Globus pallidus (tissue), 1 donor: ENCODE results near the gene FERMT3.

ENCODE experiments used
- DNase-seq: peaks from one replicate; pipeline ENCODE4 v3.0.0-alpha.2; 2015; ENCODE audit warnings: low spot score

The FERMT3 gene

GRCh38 chr11:64220798-64221197, 14.3 kb downstream of the FERMT3 start:
- no peak for DNase-seq

- DNase-seq = no peak
These were observed 16.1 kb downstream of the FERMT3 start for GRCh38 chr11:64222651-64223000.

- no peak for DNase-seq
These were observed 16.6 kb downstream of the FERMT3 start for GRCh38 chr11:64223001-64223651.

- no peak for DNase-seq
These were observed 17.8 kb downstream of the FERMT3 start for GRCh38 chr11:64224151-64224890.

- DNase-seq = no peak
These were observed 18.5 kb downstream of the FERMT3 start for GRCh38 chr11:64224891-64225607.

- DNase-seq = peak; percentile 82
These were observed 19.3 kb downstream of the FERMT3 start, which contains the start of the genes NUDT22 and TRPT1 for GRCh38 chr11:64225608-64226506. TSS of gene NUDT22 (plus strand) at chr11:64226274. CDS start at chr11:64226653, 379 bp downstream. TSS of gene TRPT1 (minus strand) at chr11:64226186. CDS start at chr11:64225860, 326 bp downstream.

- peak; percentile 46 for DNase-seq
These were observed 20.1 kb downstream of the FERMT3 start for GRCh38 chr11:64226507-64227051.

GRCh38 chr11:64227405-64227956, 21.0 kb downstream of the FERMT3 start:
- no peak for DNase-seq

- DNase-seq = no peak
These were observed 22.7 kb downstream of the FERMT3 start for GRCh38 chr11:64229090-64229743.

GRCh38 chr11:64229744-64230170, 23.2 kb downstream of the FERMT3 start:
- peak; percentile 11 for DNase-seq

GRCh38 chr11:64230171-64230984, 23.9 kb downstream of the FERMT3 start, which contains the start of gene DNAJC4:
TSS of gene DNAJC4 (plus strand) at chr11:64230548. CDS start at chr11:64230855, 307 bp downstream.
- DNase-seq = peak; percentile 89

GRCh38 chr11:64230985-64231365, 24.5 kb downstream of the FERMT3 start:
- DNase-seq = no peak

- no peak for DNase-seq
These were observed 25.0 kb downstream of the FERMT3 start for GRCh38 chr11:64231546-64231945.

GRCh38 chr11:64232182-64232966, 25.9 kb downstream of the FERMT3 start:
- no peak for DNase-seq

- DNase-seq = no peak
These were observed 26.4 kb downstream of the FERMT3 start for GRCh38 chr11:64232967-64233315.

- DNase-seq = peak; percentile 74
These were observed 27.5 kb downstream of the FERMT3 start, which contains the start of gene VEGFB for GRCh38 chr11:64233913-64234586. TSS of gene VEGFB (plus strand) at chr11:64234584. CDS start at chr11:64234834, 250 bp downstream.

GRCh38 chr11:64234647-64235379, 28.3 kb downstream of the FERMT3 start:
- DNase-seq = no peak
